GM12892 (cell line): ENCODE measurements around the gene KAZN.

Experiments used
- DNase-seq: peaks from one replicate; pipeline ENCODE4 v3.0.0; 2011; ENCODE audit not compliant: insufficient read length
- FAIRE-seq: peaks from 2 replicates; lab custom pipeline; 2011; peaks lifted over from hg19 to GRCh38; lab: Jason Lieb, UNC
- POLR2A ChIP-seq: IDR thresholded peaks from 2 replicates; pipeline ENCODE4 v1.6.1; 2011; ENCODE audit warnings: low read depth, low read length, control low read depth
- POLR2AphosphoS5 ChIP-seq: IDR thresholded peaks from 2 replicates; pipeline ENCODE4 v1.6.1; 2011; ENCODE audit warnings: low read depth, low read length, control low read depth
- TAF1 ChIP-seq: IDR thresholded peaks from 2 replicates; pipeline ENCODE4 v1.6.1; 2011; ENCODE audit warnings: low read depth, mild to moderate bottlenecking, control low read depth, low read length, borderline replicate concordance

Gene KAZN

DNA sequence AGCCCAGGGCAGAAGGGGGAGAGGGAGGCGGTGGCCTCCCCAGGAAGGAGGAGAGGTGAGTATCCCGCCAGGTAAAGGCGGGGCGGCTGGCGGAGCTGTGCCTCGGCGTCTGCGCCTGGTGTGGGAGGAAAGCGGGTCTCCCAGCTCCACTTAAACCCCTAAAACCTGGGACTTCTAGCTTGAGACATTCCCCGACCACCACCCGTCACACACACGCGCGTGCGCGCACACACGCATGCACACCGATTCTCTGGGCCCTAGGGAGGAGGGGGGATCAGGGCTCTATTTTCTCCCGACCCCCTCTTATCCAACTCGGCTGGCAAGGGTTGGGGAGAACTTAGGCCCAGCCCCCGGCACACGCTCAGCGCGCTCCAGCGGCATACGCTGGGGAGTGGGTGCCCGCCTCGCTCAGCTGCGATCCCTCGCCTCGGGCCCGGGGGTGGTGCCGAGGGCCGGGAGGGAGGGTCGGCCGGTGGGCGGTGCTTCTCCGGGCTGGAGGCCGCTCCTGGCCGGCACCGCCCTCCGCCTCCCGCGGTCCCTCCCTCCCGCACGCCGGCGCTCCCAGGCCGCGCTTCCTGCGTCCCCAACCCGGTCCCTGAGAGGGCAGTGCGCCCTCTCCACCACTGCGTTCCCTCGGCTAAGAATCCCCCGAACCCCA is 554.8 kb downstream of the KAZN start, which contains the start of gene TMEM51:
TSS of gene TMEM51 (plus strand) at position 564 of the 658 bp plus-strand sequence. CDS start 61,341 bp downstream, outside the sequence.
- DNase-seq (no peak), FAIRE-seq (no peak)
- TF ChIP-seq POLR2A (no peak), TAF1 (no peak), POLR2AphosphoS5 (no peak)

DNA sequence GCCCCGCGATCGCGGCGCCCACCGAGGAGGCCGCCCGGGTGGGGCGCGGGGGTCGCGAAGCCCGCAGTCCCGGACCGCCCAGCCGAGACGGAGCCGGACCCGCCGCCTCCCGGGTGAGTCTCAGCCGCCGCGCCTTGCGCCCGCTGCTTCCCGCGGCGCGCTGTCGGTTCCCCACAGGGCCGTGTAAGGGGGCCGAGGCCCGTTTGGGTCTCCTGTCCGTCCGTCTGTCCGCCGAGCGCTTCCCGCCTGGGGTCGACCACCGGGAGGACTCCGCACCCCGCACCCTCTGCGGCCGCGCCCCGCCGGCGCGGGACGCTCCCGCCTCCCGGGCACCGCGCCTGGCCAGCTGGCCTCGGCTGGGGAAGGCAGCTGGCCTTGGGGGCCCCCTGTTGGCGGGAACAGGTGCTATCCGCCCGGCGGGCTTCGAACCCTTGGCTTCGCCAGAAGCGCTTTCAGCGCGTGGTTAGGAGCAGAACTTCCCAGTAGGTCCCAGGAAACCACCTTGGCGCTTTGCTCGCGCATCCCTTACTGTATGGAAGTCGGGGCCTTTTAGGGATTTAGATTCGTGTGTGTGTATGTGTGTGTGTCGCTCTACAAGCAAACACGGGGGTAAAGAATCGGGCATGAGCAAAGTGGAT is 555.5 kb downstream of the KAZN start:
- no peak for FAIRE-seq
- no peak for TF ChIP-seq POLR2A
- TF ChIP-seq POLR2AphosphoS5 = no peak
- no peak for TF ChIP-seq TAF1

DNA sequence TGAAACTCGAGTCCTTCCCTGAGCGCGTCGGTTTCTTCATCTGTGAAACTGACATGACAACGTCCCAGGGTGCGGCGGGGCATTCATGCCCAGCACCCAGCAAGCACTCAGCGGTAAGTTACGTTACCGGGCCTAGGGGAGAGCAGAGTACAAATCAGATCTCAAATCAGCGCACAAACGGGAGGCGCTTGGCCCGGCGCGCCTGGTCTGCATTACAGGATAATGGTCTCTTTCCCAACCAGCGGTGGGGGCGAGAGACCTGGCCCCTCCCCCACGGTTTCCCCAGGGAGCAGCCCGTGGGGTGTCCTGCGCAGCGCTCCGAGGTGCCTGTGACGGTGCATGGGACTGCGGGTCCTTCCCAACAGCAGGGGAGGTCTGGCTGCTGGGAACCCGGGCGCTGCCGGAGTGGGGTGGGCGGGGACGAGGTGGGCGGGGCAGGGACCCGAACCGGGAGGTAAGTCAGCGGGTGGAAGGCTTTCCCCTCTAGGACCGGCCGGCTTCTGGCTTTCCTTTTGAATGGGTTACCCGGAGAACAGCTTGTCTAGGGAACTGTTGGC is 556.1 kb downstream of the KAZN start:
- DNase-seq = no peak
- no peak for TF ChIP-seq TAF1
- no peak for TF ChIP-seq POLR2A
- no peak for TF ChIP-seq POLR2AphosphoS5
- FAIRE-seq = no peak

More for the DNA sequence above, 555.5 kb downstream of the KAZN start:
- DNase-seq = peak; percentile 48

DNA sequence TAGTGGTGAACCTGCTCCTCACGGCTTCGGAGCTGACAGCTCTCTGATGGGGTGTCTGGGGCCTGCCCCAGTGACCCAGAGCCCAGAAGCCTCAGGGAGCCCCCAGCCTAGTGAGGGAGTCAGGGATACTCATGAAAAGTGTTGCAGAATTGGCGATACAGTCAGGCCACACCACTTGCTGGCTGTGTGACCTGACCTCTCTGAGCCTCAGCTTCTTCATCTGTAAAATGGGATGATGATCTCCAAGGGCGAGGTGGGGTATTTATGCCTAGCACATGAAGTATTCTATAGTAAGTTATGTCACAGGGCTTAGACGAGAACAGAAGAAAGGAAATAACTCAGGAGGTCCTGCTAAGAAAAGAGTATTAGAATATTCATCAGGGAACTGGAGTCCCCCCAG is 556.7 kb downstream of the KAZN start:
- no peak for FAIRE-seq
- DNase-seq = no peak
- no peak for TF ChIP-seq TAF1
- no peak for TF ChIP-seq POLR2AphosphoS5
- TF ChIP-seq POLR2A = no peak

DNA sequence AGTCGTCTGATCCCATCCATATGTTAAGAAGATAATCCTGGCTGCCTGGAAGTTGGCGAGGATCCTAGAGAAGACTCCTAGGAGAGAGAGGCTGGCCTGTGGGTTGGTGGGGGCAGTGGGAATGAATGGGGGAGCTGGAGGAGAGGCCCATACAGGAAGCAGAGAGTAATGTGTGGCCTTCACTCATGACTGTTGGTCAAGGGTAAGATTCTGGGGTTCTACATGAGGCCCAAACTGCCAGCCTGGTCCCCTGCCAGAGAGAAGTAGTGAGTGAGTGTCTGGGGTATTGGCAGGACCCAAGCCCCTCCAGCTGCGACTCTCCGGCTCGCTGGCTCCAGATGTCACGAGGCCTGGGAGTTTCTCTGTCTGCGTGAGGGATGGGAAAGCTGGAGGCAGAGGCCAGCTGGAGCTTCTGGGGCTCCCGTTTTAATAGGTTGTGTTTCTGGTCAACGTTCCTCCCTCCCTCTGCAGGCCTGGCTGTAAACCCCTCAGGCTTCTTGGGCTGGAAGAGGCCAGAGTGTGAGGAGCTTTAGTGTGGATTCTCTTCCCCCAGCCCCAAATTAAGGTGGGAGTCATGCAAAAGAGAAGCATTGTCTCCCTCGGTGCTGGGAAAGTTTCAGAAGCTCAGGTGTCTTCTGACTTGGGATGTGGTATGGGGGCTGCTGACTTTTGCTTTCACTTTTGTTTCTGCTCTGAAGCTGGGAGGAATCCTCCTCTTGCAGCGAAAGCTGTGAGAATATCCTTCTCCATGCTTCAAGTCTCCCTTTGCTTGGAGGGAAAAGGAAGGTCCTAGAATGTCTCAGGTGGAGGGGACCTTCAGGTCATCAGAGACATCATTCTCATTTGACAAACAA is 557.6 kb downstream of the KAZN start:
- TF ChIP-seq TAF1 (no peak), POLR2AphosphoS5 (no peak), POLR2A (no peak)
- FAIRE-seq = peak; percentile 40
- no peak for DNase-seq

DNA sequence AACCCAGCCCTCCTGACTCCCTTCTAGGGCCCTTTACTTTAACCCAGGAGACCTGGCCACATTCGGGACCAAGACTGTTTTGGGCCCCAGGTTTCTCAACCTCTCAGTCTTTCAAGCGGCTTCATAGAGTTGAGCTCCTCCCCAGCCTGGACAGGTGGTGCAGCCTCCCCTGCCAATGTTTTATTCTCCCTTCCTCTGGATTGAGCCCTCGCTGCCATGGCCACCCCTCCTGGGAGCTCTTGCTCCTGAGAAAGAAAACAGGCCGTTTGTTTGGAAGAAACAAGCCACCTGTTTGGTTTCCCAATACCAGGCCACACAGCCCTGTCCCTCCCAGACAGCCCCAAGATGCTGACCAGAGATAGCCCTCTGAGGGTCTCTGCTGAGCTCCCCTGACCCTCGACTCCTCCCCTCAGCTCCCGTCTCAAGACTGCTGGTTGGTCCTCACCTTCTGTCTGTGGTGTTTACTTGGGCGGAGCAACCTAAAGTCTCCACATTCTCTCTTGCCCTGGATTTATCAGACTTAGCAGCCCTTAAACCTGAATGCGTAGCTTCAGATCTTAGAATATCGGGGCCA is 558.4 kb downstream of the KAZN start:
- DNase-seq (no peak), FAIRE-seq (no peak)
- no peak for TF ChIP-seq POLR2A
- no peak for TF ChIP-seq POLR2AphosphoS5
- no peak for TF ChIP-seq TAF1

DNA sequence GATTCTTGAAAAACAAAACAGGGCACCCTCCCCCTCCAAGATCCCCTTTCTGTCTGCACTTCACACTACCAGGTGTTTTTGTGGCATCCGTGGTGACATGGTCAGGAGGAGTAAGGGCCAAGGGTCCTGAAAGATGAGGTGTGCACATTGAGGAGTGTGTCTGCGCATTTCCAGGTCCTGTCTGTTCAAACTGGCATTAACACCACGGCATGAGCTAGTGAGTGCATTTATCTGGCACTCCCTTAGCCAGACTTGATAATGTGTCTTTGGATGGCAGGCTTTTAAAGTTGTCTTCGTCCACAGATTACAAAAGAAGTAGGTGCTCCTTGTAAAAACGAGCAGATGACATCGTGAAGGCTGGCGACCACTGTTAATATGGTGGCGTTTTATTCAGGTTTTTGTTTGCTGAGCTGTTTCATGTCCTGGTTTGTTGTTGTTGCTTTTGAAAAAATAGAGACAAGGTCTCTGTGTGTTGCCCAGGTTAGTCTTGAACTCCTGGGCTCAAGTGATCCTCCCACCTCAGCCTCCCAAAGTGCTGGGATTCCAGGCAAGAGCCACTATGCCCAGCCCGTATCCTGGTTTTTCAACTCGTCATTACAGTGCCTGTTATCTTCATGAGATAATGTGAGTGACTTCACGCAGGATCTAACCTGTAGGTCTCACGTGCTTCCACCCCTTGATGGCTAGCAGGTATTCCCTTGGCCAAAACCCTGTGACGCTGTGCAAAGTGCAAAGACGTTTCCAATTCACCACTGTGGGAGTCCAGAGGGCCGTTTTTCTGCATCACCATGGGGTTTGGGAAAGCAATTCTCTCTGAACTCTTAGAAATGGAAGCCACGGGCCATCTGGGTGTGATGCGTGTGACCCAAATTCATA is 559.3 kb downstream of the KAZN start:
- no peak for TF ChIP-seq POLR2A
- no peak for DNase-seq
- no peak for FAIRE-seq

DNA sequence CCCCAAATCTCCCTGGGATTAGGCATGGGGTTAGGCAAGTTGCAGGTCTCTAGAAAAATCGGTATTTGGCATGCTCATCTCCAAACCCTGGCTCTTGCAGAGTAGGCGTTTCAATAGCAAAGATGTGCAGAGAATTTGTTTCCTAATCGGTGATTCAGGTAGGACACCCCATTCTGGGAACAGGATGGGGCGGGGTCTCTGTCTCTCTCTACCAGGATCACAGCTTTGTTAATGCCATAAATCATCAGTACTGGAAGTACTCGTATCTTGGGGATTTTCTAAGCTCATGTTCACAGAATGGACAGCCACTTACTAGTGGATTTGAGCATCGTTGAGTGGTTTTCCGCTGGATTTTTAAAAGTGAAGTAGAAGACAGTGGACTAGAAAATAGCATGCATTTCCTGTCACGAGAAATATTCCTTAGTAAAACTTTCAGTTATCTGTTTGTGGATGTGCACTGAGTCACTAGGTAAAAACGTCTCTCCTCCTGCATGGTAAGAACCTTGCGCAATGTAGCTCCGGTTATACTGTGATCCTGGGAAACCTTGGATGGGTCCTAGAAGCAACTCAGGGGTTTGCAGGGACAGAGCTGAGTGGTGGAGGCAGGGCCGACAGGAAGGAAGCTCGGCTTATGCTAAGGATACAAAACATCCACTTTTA is 560.2 kb downstream of the KAZN start:
- DNase-seq (no peak), FAIRE-seq (no peak)
- TF ChIP-seq POLR2A (no peak), TAF1 (no peak), POLR2AphosphoS5 (no peak)

DNA sequence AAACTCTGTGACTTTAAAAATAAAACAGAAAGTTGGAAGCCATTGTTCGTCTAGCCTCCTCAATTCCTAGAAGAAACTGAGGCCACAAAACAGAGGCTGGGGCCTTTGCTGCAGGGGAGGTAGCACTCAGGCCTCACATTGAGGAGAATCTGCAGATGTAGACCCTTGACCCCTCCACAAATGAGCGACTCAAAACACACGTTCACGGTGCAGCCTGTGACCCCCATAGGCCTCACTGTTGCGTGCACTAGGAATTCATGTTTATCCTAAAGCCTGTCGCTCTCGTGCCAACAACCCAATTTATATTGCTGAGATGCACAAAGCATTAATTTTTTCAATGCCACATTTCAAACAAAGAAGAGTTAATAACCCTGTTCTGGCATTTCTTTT is 560.7 kb downstream of the KAZN start:
- TF ChIP-seq POLR2AphosphoS5 = no peak
- TF ChIP-seq POLR2A = no peak
- TF ChIP-seq TAF1 = no peak
- no peak for FAIRE-seq
- no peak for DNase-seq

DNA sequence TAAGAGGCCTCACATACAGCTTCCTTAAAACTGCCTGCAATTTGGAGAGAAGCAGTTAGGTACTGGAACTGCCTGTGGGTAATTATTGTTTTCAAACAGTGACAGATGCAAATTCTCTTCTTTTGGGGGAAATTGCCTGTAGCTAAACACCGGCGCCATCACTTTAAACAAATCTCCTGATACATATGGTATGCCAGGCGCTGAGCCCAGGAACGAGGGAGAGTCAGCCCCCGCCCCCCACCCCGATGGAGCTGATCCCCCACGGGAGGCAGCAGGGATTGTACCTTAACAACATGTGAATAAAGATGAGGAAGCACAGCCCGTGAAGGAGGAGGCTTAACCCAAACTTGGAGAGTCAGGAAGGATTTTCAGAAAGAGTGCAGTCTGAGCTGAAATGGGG is 562.1 kb downstream of the KAZN start:
- FAIRE-seq (no peak), DNase-seq (no peak)
- TF ChIP-seq POLR2A (no peak), TAF1 (no peak), POLR2AphosphoS5 (no peak)

DNA sequence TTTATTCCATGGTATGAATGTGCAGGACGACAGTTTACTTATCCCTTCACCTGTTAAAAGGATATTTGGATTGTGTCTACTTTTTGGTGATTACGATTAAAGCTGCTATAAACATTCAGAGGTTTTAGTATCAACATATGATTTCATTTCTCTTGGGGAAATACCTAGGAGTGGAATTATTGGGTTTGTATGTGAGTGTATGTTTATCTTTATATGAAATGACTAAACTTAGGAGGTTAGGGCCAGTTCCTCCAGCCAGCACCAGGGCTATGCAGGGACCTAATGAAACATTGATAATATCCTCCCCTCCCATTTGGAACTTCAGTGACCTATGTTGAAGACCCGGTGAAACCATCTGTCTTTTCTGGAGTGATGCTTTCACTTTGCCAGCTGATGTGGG is 568.9 kb downstream of the KAZN start:
- TF ChIP-seq POLR2AphosphoS5 (no peak), POLR2A (no peak), TAF1 (no peak)
- no peak for FAIRE-seq
- DNase-seq = no peak
